Hepatocyte (in vitro differentiated cells): Measurements from ENCODE around the gene OR5P2.

Experiments
- EZH2 ChIP-seq: fragments of 200-600 bp; sonication (generic); IDR thresholded peaks from 2 replicates; pipeline ENCODE4 v1.6.1; 2016; ENCODE audit warnings: antibody characterized with exemption, mild to moderate bottlenecking, borderline replicate concordance
- TF ChIP-seq, protein P1 (sequence below): fragments of 200-600 bp; sonication (generic); IDR thresholded peaks from 2 replicates; pipeline ENCODE4 v1.5.1; 2016; ENCODE audit warnings: antibody characterized with exemption, mild to moderate bottlenecking; ENCODE audit not compliant: poor library complexity

DNA sequence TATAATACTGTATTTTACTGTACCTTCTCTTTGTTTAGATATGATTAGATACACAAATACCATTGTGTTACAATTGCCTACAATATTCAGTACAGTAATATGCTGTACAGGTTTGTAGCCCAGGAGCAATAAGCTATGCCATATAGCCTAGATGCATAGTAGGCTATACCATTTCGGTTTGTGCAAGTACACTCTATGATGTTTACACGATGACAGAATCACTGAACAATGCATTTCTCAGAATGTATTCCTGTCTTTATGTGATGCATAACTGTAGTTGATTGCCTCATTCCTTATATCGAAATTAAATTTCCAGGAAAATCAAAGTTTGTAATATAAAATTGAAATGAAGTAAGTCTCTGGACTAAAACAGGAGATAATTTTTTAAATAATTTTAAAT is 49.3 kb upstream of the OR5P2 start:
- TF ChIP-seq EZH2: no peak
- TF ChIP-seq, protein P1, sequence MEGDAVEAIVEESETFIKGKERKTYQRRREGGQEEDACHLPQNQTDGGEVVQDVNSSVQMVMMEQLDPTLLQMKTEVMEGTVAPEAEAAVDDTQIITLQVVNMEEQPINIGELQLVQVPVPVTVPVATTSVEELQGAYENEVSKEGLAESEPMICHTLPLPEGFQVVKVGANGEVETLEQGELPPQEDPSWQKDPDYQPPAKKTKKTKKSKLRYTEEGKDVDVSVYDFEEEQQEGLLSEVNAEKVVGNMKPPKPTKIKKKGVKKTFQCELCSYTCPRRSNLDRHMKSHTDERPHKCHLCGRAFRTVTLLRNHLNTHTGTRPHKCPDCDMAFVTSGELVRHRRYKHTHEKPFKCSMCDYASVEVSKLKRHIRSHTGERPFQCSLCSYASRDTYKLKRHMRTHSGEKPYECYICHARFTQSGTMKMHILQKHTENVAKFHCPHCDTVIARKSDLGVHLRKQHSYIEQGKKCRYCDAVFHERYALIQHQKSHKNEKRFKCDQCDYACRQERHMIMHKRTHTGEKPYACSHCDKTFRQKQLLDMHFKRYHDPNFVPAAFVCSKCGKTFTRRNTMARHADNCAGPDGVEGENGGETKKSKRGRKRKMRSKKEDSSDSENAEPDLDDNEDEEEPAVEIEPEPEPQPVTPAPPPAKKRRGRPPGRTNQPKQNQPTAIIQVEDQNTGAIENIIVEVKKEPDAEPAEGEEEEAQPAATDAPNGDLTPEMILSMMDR: no peak
